ENCODE data around the gene CREB5.

- TF ChIP-seq GMEB1 (CRISPR knock-in tag; IDR thresholded peaks at IDR 0.05; ENCODE audit: borderline replicate concordance) (no peak), CBX5 (CRISPR knock-in tag; IDR thresholded peaks at IDR 0.05; ENCODE audit: borderline replicate concordance) (no peak), MAX (IDR thresholded peaks at IDR 0.05) (no peak), SMARCC2 (IDR thresholded peaks at IDR 0.05) (no peak), JUNB (CRISPR knock-in tag; IDR thresholded peaks at IDR 0.05; ENCODE audit: borderline replicate concordance) (no peak), JUND (CRISPR knock-in tag; IDR thresholded peaks at IDR 0.05) (no peak)
These were observed 48.2 kb upstream of the CREB5 start for GRCh38 chr7:28364082-28364481.
